ENCODE measurements around the gene CD79A.

The CD79A gene

GRCh38 chr19:41926028-41926762, 49.1 kb downstream of the CD79A start:
- TF ChIP-seq SIN3A (IDR thresholded peaks at IDR 0.05; ENCODE audit: borderline replicate concordance, insufficient read depth, low read length) (no peak), TAF1 (IDR thresholded peaks at IDR 0.05; ENCODE audit: borderline replicate concordance, insufficient read depth, low read length) (no peak), POLR2AphosphoS5 (IDR thresholded peaks at IDR 0.05; ENCODE audit: low read depth, low read length) (no peak), REST (IDR thresholded peaks at IDR 0.05; ENCODE audit: insufficient read depth in 1 of 2, low read depth in 2 of 2, low read length in 2 of 2) (no peak), FOXP2 (optimal IDR thresholded peaks at IDR 0.05; ENCODE audit: borderline replicate concordance, extremely low read depth, extremely low read length, insufficient read depth) (no peak)

DNA sequence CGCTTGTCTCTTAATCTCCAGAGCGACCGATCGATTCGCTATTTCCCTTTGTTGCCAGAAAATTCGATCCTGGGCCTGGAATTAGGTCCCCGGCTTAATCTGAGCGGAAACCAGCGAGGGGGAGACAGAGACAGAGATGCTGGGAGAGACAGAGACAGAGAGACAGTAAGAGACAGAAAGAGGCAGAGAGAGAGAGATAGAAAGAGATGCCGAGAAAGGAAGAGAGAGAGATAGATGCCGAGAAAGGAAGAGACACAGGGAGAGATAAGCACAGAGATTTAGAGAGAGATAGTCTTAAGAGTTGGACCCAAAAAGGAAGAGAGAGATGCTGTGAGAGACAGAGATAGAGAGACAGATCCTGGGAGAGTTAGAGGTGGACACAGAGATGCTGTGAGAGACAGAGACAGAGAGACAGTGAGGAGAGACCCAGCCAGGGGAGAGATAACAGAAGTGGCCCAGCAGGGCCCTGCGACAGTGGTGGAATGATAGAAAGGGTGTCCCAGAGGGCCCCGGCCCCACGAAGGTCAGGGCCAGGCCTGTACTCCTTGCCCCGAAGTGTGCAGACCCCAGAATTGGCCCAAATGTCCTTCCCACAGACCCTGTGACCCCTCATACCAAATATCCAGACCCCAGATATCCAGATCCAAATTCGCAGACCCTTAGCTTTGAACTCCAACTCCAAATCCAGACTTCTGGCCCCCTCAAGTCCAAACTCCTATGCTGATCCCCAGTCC, 49.9 kb downstream of the CD79A start:
- TF ChIP-seq FOXP2 (optimal IDR thresholded peaks at IDR 0.05; ENCODE audit: borderline replicate concordance, extremely low read depth, extremely low read length, insufficient read depth) (no peak), TAF1 (IDR thresholded peaks at IDR 0.05; ENCODE audit: borderline replicate concordance, insufficient read depth, low read length) (no peak), REST (IDR thresholded peaks at IDR 0.05; ENCODE audit: insufficient read depth in 1 of 2, low read depth in 2 of 2, low read length in 2 of 2) (no peak), POLR2AphosphoS5 (IDR thresholded peaks at IDR 0.05; ENCODE audit: low read depth, low read length) (no peak), SIN3A (IDR thresholded peaks at IDR 0.05; ENCODE audit: borderline replicate concordance, insufficient read depth, low read length) (no peak)

DNA sequence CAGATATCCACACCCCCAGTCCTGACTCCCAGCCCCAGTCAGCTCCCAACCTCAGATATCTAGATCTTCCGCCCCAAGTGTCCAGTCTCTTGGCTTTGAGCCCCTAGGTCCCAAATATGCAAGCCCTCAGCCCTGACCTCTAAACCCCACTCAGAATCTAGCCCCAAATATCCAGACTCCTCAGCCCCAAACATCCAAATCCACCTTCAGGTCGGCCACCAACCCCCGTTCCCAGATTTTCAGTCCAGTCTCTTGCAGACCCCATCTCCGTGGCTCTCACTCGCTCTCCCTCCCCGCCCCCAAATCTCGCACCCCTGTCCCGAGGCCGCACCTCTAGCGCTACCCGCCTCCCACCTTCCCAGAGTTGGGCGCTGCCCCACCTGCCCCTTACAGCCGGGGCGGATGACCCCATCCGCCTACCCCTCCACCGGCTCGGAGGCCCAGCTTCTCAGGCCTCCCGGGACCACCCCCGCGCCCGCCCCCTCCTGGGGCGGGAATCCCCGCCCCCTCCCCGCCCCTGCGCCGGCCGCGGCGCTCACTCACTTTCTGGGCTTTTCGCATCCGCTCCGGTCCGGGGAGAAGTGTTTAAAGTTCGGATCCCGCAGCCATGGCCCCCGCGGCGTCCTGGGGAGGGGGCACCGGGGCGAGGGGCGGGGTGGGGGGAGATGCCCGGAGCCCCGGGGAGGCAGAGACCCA, 50.6 kb downstream of the CD79A start:
- TF ChIP-seq SIN3A (IDR thresholded peaks at IDR 0.05; ENCODE audit: borderline replicate concordance, insufficient read depth, low read length) (no peak), POLR2AphosphoS5 (IDR thresholded peaks at IDR 0.05; ENCODE audit: low read depth, low read length) (no peak), TAF1 (IDR thresholded peaks at IDR 0.05; ENCODE audit: borderline replicate concordance, insufficient read depth, low read length) (no peak), REST (IDR thresholded peaks at IDR 0.05; ENCODE audit: insufficient read depth in 1 of 2, low read depth in 2 of 2, low read length in 2 of 2) (no peak), FOXP2 (optimal IDR thresholded peaks at IDR 0.05; ENCODE audit: borderline replicate concordance, extremely low read depth, extremely low read length, insufficient read depth) (no peak)

DNA sequence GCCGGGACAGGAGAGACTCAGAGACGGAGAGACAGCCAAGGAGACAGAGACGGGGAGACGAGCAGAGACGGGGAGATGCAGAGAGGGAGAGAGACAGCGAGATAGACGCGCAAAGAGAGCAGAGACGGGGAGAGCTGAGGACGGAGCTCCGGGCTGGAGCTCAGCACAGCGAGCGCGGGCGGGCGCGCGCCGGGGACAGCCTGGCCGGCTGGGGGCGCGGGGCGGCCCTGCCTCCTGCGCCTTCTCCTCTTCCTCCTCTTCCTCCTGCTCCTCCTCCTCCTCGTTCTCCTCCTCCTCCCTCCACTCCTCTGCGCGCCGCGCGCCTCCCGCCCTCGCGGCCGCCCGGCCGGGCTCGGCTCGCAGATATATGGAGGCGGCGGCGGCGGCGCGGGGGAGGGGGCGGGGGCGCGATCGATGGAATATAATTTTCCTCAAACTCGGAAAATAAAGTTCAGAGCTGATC, 51.2 kb downstream of the CD79A start, which contains the start of gene ERFL:
TSS of gene ERFL (minus strand) at position 229 of the 463 bp plus-strand sequence. CDS start 15,530 bp downstream, outside the sequence.
- TF ChIP-seq REST (IDR thresholded peaks at IDR 0.05; ENCODE audit: insufficient read depth in 1 of 2, low read depth in 2 of 2, low read length in 2 of 2) (no peak), SIN3A (IDR thresholded peaks at IDR 0.05; ENCODE audit: borderline replicate concordance, insufficient read depth, low read length) (no peak), FOXP2 (optimal IDR thresholded peaks at IDR 0.05; ENCODE audit: borderline replicate concordance, extremely low read depth, extremely low read length, insufficient read depth) (no peak), POLR2AphosphoS5 (IDR thresholded peaks at IDR 0.05; ENCODE audit: low read depth, low read length) (no peak), TAF1 (IDR thresholded peaks at IDR 0.05; ENCODE audit: borderline replicate concordance, insufficient read depth, low read length) (no peak)

All from PFSK-1 (cell line).